Smooth muscle cell (in vitro differentiated cells): ENCODE measurements around the gene KRTAP10-12. TPM values are rescaled to one million over a fixed set of nuclear protein-coding genes. Genes with fewer than 3 reads are reported as not detected.

Experiments used
- DNase-seq: peaks from one replicate; lab custom pipeline; 2025; ENCODE audit not compliant: unreplicated experiment; lab: John Stamatoyannopoulos, UW
- H2AFZ ChIP-seq: fragments of 200-600 bp; sonication (generic); 2 replicates; pipeline ENCODE4 v1.6.0; 2016; ENCODE audit warnings: antibody characterized with exemption, low read depth, mild to moderate bottlenecking
- H3F3A ChIP-seq: fragments of 200-600 bp; sonication (generic); 2 replicates; pipeline ENCODE4 v1.6.0; 2017; ENCODE audit warnings: antibody characterized with exemption, low read depth
- H3K27ac ChIP-seq: fragments of 200-600 bp; sonication (generic); 2 replicates; pipeline ENCODE4 v1.5.1; 2016; ENCODE audit warnings: low read depth, mild to moderate bottlenecking
- H3K27me3 ChIP-seq: fragments of 200-600 bp; sonication (generic); 2 replicates; pipeline ENCODE4 v1.6.1; 2016; ENCODE audit warnings: low read depth, mild to moderate bottlenecking
- H3K36me3 ChIP-seq: fragments of 200-600 bp; sonication (generic); 2 replicates; pipeline ENCODE4 v1.5.1; 2016; ENCODE audit warnings: low read depth
- H3K4me1 ChIP-seq: fragments of 200-600 bp; sonication (generic); 2 replicates; pipeline ENCODE4 v1.5.1; 2016; ENCODE audit warnings: low read depth
- H3K4me2 ChIP-seq: fragments of 200-600 bp; sonication (generic); 2 replicates; pipeline ENCODE4 v1.6.0; 2016; ENCODE audit warnings: mild to moderate bottlenecking
- H3K4me3 ChIP-seq: fragments of 200-600 bp; sonication (generic); 2 replicates; pipeline ENCODE4 v1.5.1; 2016; ENCODE audit warnings: mild to moderate bottlenecking
- H3K79me2 ChIP-seq: fragments of 200-600 bp; sonication (generic); 2 replicates; pipeline ENCODE4 v1.6.0; 2016; ENCODE audit warnings: low read depth, mild to moderate bottlenecking
- H3K9ac ChIP-seq: fragments of 200-600 bp; sonication (generic); 2 replicates; pipeline ENCODE4 v1.6.0; 2016; ENCODE audit warnings: low read depth
- H3K9me3 ChIP-seq: fragments of 200-600 bp; sonication (generic); replicated peaks from 2 replicates; pipeline ENCODE4 v1.5.1; 2016; ENCODE audit warnings: low read depth
- H4K20me1 ChIP-seq: fragments of 200-600 bp; sonication (generic); 2 replicates; pipeline ENCODE4 v1.6.0; 2016; ENCODE audit warnings: low read depth
- CTCF ChIP-seq: fragments of 200-600 bp; sonication (generic); IDR thresholded peaks from 2 replicates; pipeline ENCODE4 v1.5.1; 2017; ENCODE audit warnings: borderline replicate concordance, mild to moderate bottlenecking, antibody characterized with exemption; ENCODE audit not compliant: insufficient read depth, poor library complexity, severe bottlenecking
- WGBS: methylation state at CpG from one replicate; pipeline ENCODE4 v1.1.7; 2016; ENCODE audit warnings: low lambda C conversion rate; 5-methylcytosine and 5-hydroxymethylcytosine counted together
- polyA plus RNA-seq: library from polyadenylated mRNA; unstranded; fragments of >200 nt; fragmentation: Nextera tagmentation; extraction: Ambion mirVana; gene quantifications from 2 replicates; pipeline ENCODE4 v1.2.1, GENCODE V29; 2016
- total RNA-seq: library from RNA; depleted of rRNA; stranded (reverse); fragments of >200 nt; gene quantifications from 2 replicates; pipeline ENCODE4 v1.2.3, GENCODE V29; 2014

Gene KRTAP10-12
- total and polyA plus RNA-seq, 2 experiments from 2014 or later = not detected

GRCh38 chr21:44702111-44702972 is 5.4 kb downstream of the KRTAP10-12 start:
- Histone ChIP-seq H3K79me2 (no peaks in the 10 kb centered on the region), H3F3A (no peaks in the 10 kb centered on the region), H3K4me2 (no peak overlapping the region), H3K27me3 (peaks cover 43% of the 10 kb centered on the region), H3K9me3 (no peaks in the 10 kb centered on the region), H3K4me1 (peaks cover 16% of the 10 kb centered on the region), H2AFZ (no peak overlapping the region), H3K9ac (no peak overlapping the region), H3K4me3 (no peak overlapping the region), H4K20me1 (no peaks in the 10 kb centered on the region), H3K27ac (no peak overlapping the region), H3K36me3 (no peaks in the 10 kb centered on the region)
- no peak for TF ChIP-seq CTCF
- 89% methylated on average over 20 of the region's 22 CpGs for WGBS
- DNase-seq = no peak

GRCh38 chr21:44702973-44703730 is 6.2 kb downstream of the KRTAP10-12 start:
- Histone ChIP-seq H4K20me1 (no peaks in the 10 kb centered on the region), H3F3A (no peaks in the 10 kb centered on the region), H3K4me1 (peaks cover 10% of the 10 kb centered on the region), H2AFZ (no peak overlapping the region), H3K79me2 (no peaks in the 10 kb centered on the region), H3K27me3 (peaks cover 51% of the 10 kb centered on the region), H3K4me3 (no peak overlapping the region), H3K9ac (no peak overlapping the region), H3K9me3 (no peaks in the 10 kb centered on the region), H3K36me3 (no peaks in the 10 kb centered on the region), H3K4me2 (no peak overlapping the region), H3K27ac (no peak overlapping the region)
- TF ChIP-seq CTCF = no peak
- WGBS = 71% methylated on average over 16 of the region's 16 CpGs
- DNase-seq = no peak

- no peaks in the 10 kb centered on the region for H3K9me3 ChIP-seq
- no peaks in the 10 kb centered on the region for H3K36me3 ChIP-seq
- no peak overlapping the region for H3K27ac ChIP-seq
- H3K27me3 ChIP-seq = peaks cover 60% of the 10 kb centered on the region
- H3K4me1 ChIP-seq = peaks cover 12% of the 10 kb centered on the region
- WGBS = 49% methylated on average over 13 of the region's 13 CpGs
- no peak for DNase-seq
- H3K79me2 ChIP-seq = no peaks in the 10 kb centered on the region
- H3K9ac ChIP-seq = no peak overlapping the region
- no peak overlapping the region for H3K4me3 ChIP-seq
- no peak for TF ChIP-seq CTCF
- H3K4me2 ChIP-seq = no peak overlapping the region
- no peaks in the 10 kb centered on the region for H4K20me1 ChIP-seq
- no peak overlapping the region for H2AFZ ChIP-seq
- H3F3A ChIP-seq = no peaks in the 10 kb centered on the region
These were observed 7.0 kb downstream of the KRTAP10-12 start for GRCh38 chr21:44703731-44704635.
